ENCODE data around the gene CEACAM21. TPM values are rescaled to one million over a fixed set of nuclear protein-coding genes. Genes with fewer than 3 reads are reported as not detected.

The CEACAM21 gene
- total RNA-seq, 1 experiment from 2014 or later: 0.25 TPM

- ChIA-PET POLR2A (no interaction called here), RAD21 (ENCODE audit: low non-redundant PET in 1 of 2, low total read pairs in 2 of 2, uncharacterized antibody in 2 of 2, unreplicated experiment in 2 of 2) (no interaction called here), CTCF (no interaction called here)
- no peak overlapping the region for H2AFZ ChIP-seq (ENCODE audit: low read depth, low read length, poor library complexity, severe bottlenecking)
- no peak overlapping the region for H3K4me2 ChIP-seq (ENCODE audit: low read length)
- no peaks in the 10 kb centered on the region for H3K79me2 ChIP-seq (ENCODE audit: insufficient read depth, low read length)
- H4K20me1 ChIP-seq (ENCODE audit: insufficient read depth): no peaks in the 10 kb centered on the region
- no peaks in the 10 kb centered on the region for H3K36me3 ChIP-seq (ENCODE audit: control insufficient read depth in 1 of 2, insufficient read depth in 2 of 2, low read length in 2 of 2)
- no peak for DNase-seq (ENCODE audit: low read depth, low spot score)
- TF ChIP-seq ZBTB33 (IDR thresholded peaks at IDR 0.05; ENCODE audit: extremely low read depth, insufficient replicate concordance, low read length) (no peak), MAX (IDR thresholded peaks at IDR 0.05) (no peak), FOSL1 (IDR thresholded peaks at IDR 0.05; ENCODE audit: low read depth) (no peak), EZH2 (IDR thresholded peaks at IDR 0.05) (no peak), ZNF274 (IDR thresholded peaks at IDR 0.05; ENCODE audit: low read depth, low read length) (no peak), POLR2A (IDR thresholded peaks at IDR 0.05; ENCODE audit: borderline replicate concordance, extremely low read depth, insufficient read depth, insufficient read length) (no peak), CBX3 (IDR thresholded peaks at IDR 0.05; ENCODE audit: low read depth) (no peak), RAD21 (IDR thresholded peaks at IDR 0.05; ENCODE audit: low read depth) (no peak), CTCF (IDR thresholded peaks at IDR 0.05 in 2 of 3, conservative IDR thresholded peaks at IDR 0.05 in 1 of 3; ENCODE audit: borderline replicate concordance in 1 of 3, insufficient read depth in 1 of 3, low read depth in 2 of 3, low read length in 2 of 3) (no peak), JUND (IDR thresholded peaks at IDR 0.05) (no peak), POLR2AphosphoS5 (IDR thresholded peaks at IDR 0.05; ENCODE audit: low read depth, low read length) (no peak), ZFX (IDR thresholded peaks at IDR 0.05) (no peak), SIN3A (IDR thresholded peaks at IDR 0.05; ENCODE audit: low read depth) (no peak), EGR1 (IDR thresholded peaks at IDR 0.05; ENCODE audit: low read depth) (no peak), CEBPB (IDR thresholded peaks at IDR 0.05; ENCODE audit: low read depth) (no peak), SP1 (IDR thresholded peaks at IDR 0.05; ENCODE audit: low read depth) (no peak), YY1 (IDR thresholded peaks at IDR 0.05; ENCODE audit: extremely low read depth, insufficient replicate concordance, low read depth, low read length) (no peak), ATF3 (IDR thresholded peaks at IDR 0.05) (no peak), EZH2phosphoT487 (IDR thresholded peaks at IDR 0.05; ENCODE audit: borderline replicate concordance) (no peak)
- no peaks in the 10 kb centered on the region for H3K4me1 ChIP-seq (ENCODE audit: control insufficient read depth in 1 of 2, insufficient read depth in 2 of 2, low read length in 2 of 2)
- no TSS peak for BruUV-seq (replicated peaks)
- H3K9me2 ChIP-seq (ENCODE audit: insufficient read depth): no peaks in the 10 kb centered on the region
- intact Hi-C loops (cut with micrococcal nuclease): no loop called here
- peaks cover 42% of the 10 kb centered on the region for H3K27me3 ChIP-seq (ENCODE audit: insufficient read depth, low read length)
- no peaks in the 10 kb centered on the region for H3K9me3 ChIP-seq (ENCODE audit: control insufficient read depth in 1 of 2, insufficient read depth in 1 of 2, low read depth in 1 of 2, low read length in 2 of 2)
- ATAC-seq: no peak
- H3K9ac ChIP-seq (ENCODE audit: low read length): no peak overlapping the region
- H3K27ac ChIP-seq (ENCODE audit: low read depth, low read length): no peak overlapping the region
- no peak overlapping the region for H3K4me3 ChIP-seq (replicated peaks in 1 of 2; ENCODE audit: low read depth in 1 of 2, low read length in 2 of 2)
Observed at GRCh38 chr19:41621226-41621625, 45.3 kb downstream of the CEACAM21 start.
